HCT116 (cell line): ENCODE data around the gene PIK3CD. TPM values are rescaled to one million over a fixed set of nuclear protein-coding genes. Genes with fewer than 3 reads are reported as not detected.

Source experiments
- ATAC-seq: fragments of 200-7000 bp; cut with Tn5 transposase; 2 replicates; pipeline ENCODE4 v1.9.1; 2020; ENCODE audit warnings: mild to moderate bottlenecking, moderate library complexity
- BruUV-seq: library from RNA; stranded (reverse); fragments of 400-500 nt; replicated peaks from 2 replicates; lab custom pipeline; 2021; lab: Mats Ljungman, UMichigan
- CTCF ChIA-PET: fragments of 300-600 bp; sonication (Branson Sonifier 250); formaldehyde crosslinking; loops from one replicate; lab custom pipeline; 2021; ENCODE audit warnings: antibody characterized with exemption; lab: Charles Lee
- POLR2A ChIA-PET: fragments of 300-600, 350-600 bp; sonication (Branson Sonifier 250); formaldehyde crosslinking; loops from one replicate; lab custom pipeline; 2021; ENCODE audit warnings: antibody characterized with exemption; lab: Charles Lee
- RAD21 ChIA-PET, 2 experiments: fragments of 300-600 bp; sonication (Branson Sonifier 250); formaldehyde crosslinking; loops; one replicate each; lab custom pipeline; 2023; ENCODE audit warnings: low total read pairs in 2 of 2; ENCODE audit not compliant: uncharacterized antibody in 2 of 2, unreplicated experiment in 2 of 2, low non-redundant PET in 1 of 2; lab: Charles Lee
- DNase-seq: peaks from one replicate; pipeline ENCODE4 v3.0.0-alpha.2; 2010; ENCODE audit warnings: low read depth, low spot score
- H2AFZ ChIP-seq: fragments of 200-600 bp; shearing (Covaris generic), sonication (generic); 2 replicates; pipeline ENCODE4 v1.6.1; 2017; ENCODE audit warnings: low read depth, mixed run types, mixed read lengths, antibody characterized with exemption, low read length; ENCODE audit not compliant: poor library complexity, severe bottlenecking
- H3K27ac ChIP-seq: 2 replicates; pipeline ENCODE4 v1.5.1; 2012; ENCODE audit warnings: low read depth, low read length
- H3K27me3 ChIP-seq: fragments of 200-600 bp; sonication (generic); 2 replicates; pipeline ENCODE4 v1.6.1; 2016; ENCODE audit warnings: mixed run types, low read length, mixed read lengths; ENCODE audit not compliant: insufficient read depth
- H3K36me3 ChIP-seq, 2 experiments: fragments of 200-500 bp in 1 of 2; fragments of 200-600 bp in 1 of 2; sonication (Bioruptor generic) in 1 of 2; sonication (generic) in 1 of 2; 2 replicates each; pipeline versions ENCODE4 v1.5.1 to v1.6.1; 2014 to 2016; ENCODE audit warnings: low read length in 2 of 2, inconsistent platforms in 1 of 2, mixed read lengths in 1 of 2, mixed run types in 1 of 2; ENCODE audit not compliant: insufficient read depth in 2 of 2, control insufficient read depth in 1 of 2
- H3K4me1 ChIP-seq, 2 experiments: fragments of 200-600 bp in 1 of 2; sonication (generic) in 1 of 2; 2 replicates each; pipeline versions ENCODE4 v1.5.1 to v1.6.1; 2012 to 2017; ENCODE audit warnings: low read length in 2 of 2, inconsistent platforms in 1 of 2, mild to moderate bottlenecking in 1 of 2, mixed read lengths in 1 of 2, mixed run types in 1 of 2, moderate library complexity in 1 of 2; ENCODE audit not compliant: insufficient read depth in 2 of 2, control insufficient read depth in 1 of 2
- H3K4me2 ChIP-seq: fragments of 200-600 bp; sonication (generic); 2 replicates; pipeline ENCODE4 v1.6.1; 2017; ENCODE audit warnings: mixed run types, low read length, mixed read lengths
- H3K4me3 ChIP-seq, 2 experiments: fragments of 200-600 bp in 1 of 2; sonication (generic) in 1 of 2; replicated peaks in 1 of 2; 2 replicates each; pipeline ENCODE4 v1.5.1; 2011 to 2016; ENCODE audit warnings: low read length in 2 of 2, control low read depth in 1 of 2, low read depth in 1 of 2, mild to moderate bottlenecking in 1 of 2, mixed read lengths in 1 of 2, mixed run types in 1 of 2
- H3K79me2 ChIP-seq: fragments of 200-600 bp; sonication (generic); 2 replicates; pipeline ENCODE4 v1.6.1; 2017; ENCODE audit warnings: mild to moderate bottlenecking, mixed run types, low read length, moderate library complexity, mixed read lengths; ENCODE audit not compliant: insufficient read depth
- H3K9ac ChIP-seq: fragments of 200-600 bp; sonication (generic); 2 replicates; pipeline ENCODE4 v1.6.1; 2016; ENCODE audit warnings: low read length, mixed read lengths
- H3K9me2 ChIP-seq: fragments of 200-600 bp; sonication (generic), shearing (Covaris generic); 2 replicates; pipeline ENCODE4 v1.6.1; 2017; ENCODE audit warnings: mixed run types, mild to moderate bottlenecking, moderate library complexity; ENCODE audit not compliant: insufficient read depth
- H3K9me3 ChIP-seq, 2 experiments: fragments of 200-500 bp in 1 of 2; fragments of 200-600 bp in 1 of 2; sonication (Bioruptor generic) in 1 of 2; sonication (generic) in 1 of 2; 2 replicates each; pipeline ENCODE4 v1.6.1; 2014 to 2017; ENCODE audit warnings: low read length in 2 of 2, mixed read lengths in 2 of 2, inconsistent platforms in 1 of 2, low read depth in 1 of 2, mild to moderate bottlenecking in 1 of 2, mixed run types in 1 of 2, moderate library complexity in 1 of 2; ENCODE audit not compliant: control insufficient read depth in 1 of 2, insufficient read depth in 1 of 2
- H4K20me1 ChIP-seq: fragments of 200-600 bp; sonication (generic), shearing (Covaris generic); 2 replicates; pipeline ENCODE4 v1.6.1; 2017; ENCODE audit warnings: mixed run types, mild to moderate bottlenecking, moderate library complexity; ENCODE audit not compliant: insufficient read depth
- ATF3 ChIP-seq: IDR thresholded peaks from 2 replicates; pipeline ENCODE4 v1.6.1; 2012
- CEBPB ChIP-seq: IDR thresholded peaks from 2 replicates; pipeline ENCODE4 v1.6.1; 2012; ENCODE audit warnings: low read depth
- CTCF ChIP-seq, 3 experiments: fragments of 200-600 bp in 1 of 3; sonication (generic) in 1 of 3; IDR thresholded peaks in 2 of 3; conservative IDR thresholded peaks in 1 of 3; 2 replicates each; pipeline ENCODE4 v1.5.1; 2012 to 2017; ENCODE audit warnings: low read depth in 2 of 3, low read length in 2 of 3, antibody characterized with exemption in 1 of 3, borderline replicate concordance in 1 of 3, control low read depth in 1 of 3, mild to moderate bottlenecking in 1 of 3, mixed read lengths in 1 of 3, mixed run types in 1 of 3, moderate library complexity in 1 of 3; ENCODE audit not compliant: insufficient read depth in 1 of 3
- EGR1 ChIP-seq: IDR thresholded peaks from 2 replicates; pipeline ENCODE4 v1.6.1; 2012; ENCODE audit warnings: low read depth
- ELF1 ChIP-seq: IDR thresholded peaks from 2 replicates; pipeline ENCODE4 v1.6.1; 2012; ENCODE audit warnings: low read depth, borderline replicate concordance
- FOSL1 ChIP-seq: IDR thresholded peaks from 2 replicates; pipeline ENCODE4 v1.6.1; 2012; ENCODE audit warnings: low read depth
- MAX ChIP-seq: IDR thresholded peaks from 2 replicates; pipeline ENCODE4 v1.6.1; 2012
- POLR2A ChIP-seq: IDR thresholded peaks from 2 replicates; pipeline ENCODE4 v1.7.0; 2011; ENCODE audit warnings: borderline replicate concordance; ENCODE audit not compliant: insufficient read depth, insufficient read length; ENCODE audit errors: extremely low read depth
- POLR2AphosphoS5 ChIP-seq: IDR thresholded peaks from 2 replicates; pipeline ENCODE4 v1.6.1; 2011; ENCODE audit warnings: mild to moderate bottlenecking, low read depth, low read length, moderate library complexity
- RAD21 ChIP-seq: IDR thresholded peaks from 2 replicates; pipeline ENCODE4 v1.6.1; 2012; ENCODE audit warnings: low read depth, mild to moderate bottlenecking
- SIN3A ChIP-seq: IDR thresholded peaks from 2 replicates; pipeline ENCODE4 v1.6.1; 2012; ENCODE audit warnings: low read depth
- SP1 ChIP-seq: IDR thresholded peaks from 2 replicates; pipeline ENCODE4 v1.6.1; 2012; ENCODE audit warnings: low read depth
- SRF ChIP-seq: IDR thresholded peaks from 2 replicates; pipeline ENCODE4 v1.6.1; 2012; ENCODE audit warnings: low read depth
- YY1 ChIP-seq: IDR thresholded peaks from 2 replicates; pipeline ENCODE4 v1.6.1; 2011; ENCODE audit warnings: low read length, low read depth, moderate library complexity, mild to moderate bottlenecking; ENCODE audit not compliant: insufficient replicate concordance; ENCODE audit errors: extremely low read depth
- ZBTB33 ChIP-seq: IDR thresholded peaks from 2 replicates; pipeline ENCODE4 v1.6.1; 2011; ENCODE audit warnings: mild to moderate bottlenecking, low read length, moderate library complexity; ENCODE audit not compliant: insufficient replicate concordance; ENCODE audit errors: extremely low read depth
- ZFX ChIP-seq: fragments of 450-650 bp; IDR thresholded peaks from 2 replicates; pipeline ENCODE4 v1.6.1; 2017
- ZNF274 ChIP-seq: fragments of 200-500 bp; sonication (Bioruptor generic); IDR thresholded peaks from 2 replicates; pipeline ENCODE4 v1.6.1; 2014; ENCODE audit warnings: mild to moderate bottlenecking, low read depth, low read length, inconsistent platforms
- intact Hi-C: fragments of 100-400 bp; cut with micrococcal nuclease; formaldehyde crosslinking; loops from 2 replicates; pipeline ENCODE4 v1.10.0; 2022
- total RNA-seq: library from RNA; stranded (reverse); gene quantifications from one replicate; pipeline ENCODE4 v1.2.1, GENCODE V29; 2021; ENCODE audit not compliant: unreplicated experiment

The PIK3CD gene
- total RNA-seq, 1 experiment from 2014 or later, result 9.2 TPM

GRCh38 chr1:9631613-9632012, 19.9 kb upstream of the PIK3CD start:
- peaks cover 0 to 8% of the 10 kb centered on the region in 2 experiments; a peak in 2 of 4 replicates for H3K4me1 ChIP-seq
- H3K36me3 ChIP-seq, result no peaks in the 10 kb centered on the region
- no peak overlapping the region for H3K9ac ChIP-seq
- no peaks in the 10 kb centered on the region for H3K9me2 ChIP-seq
- BruUV-seq, result no TSS peak
- H3K4me2 ChIP-seq, result no peak overlapping the region
- TF ChIP-seq SRF, result no peak
- no peak for TF ChIP-seq CTCF (IDR thresholded peaks at IDR 0.05 in 2 of 3, conservative IDR thresholded peaks at IDR 0.05 in 1 of 3; ENCODE audit: borderline replicate concordance in 1 of 3, insufficient read depth in 1 of 3, low read depth in 2 of 3, low read length in 2 of 3)
- TF ChIP-seq ELF1, result no peak
- TF ChIP-seq ZFX, result no peak
- no peak for TF ChIP-seq POLR2A
- no peak for TF ChIP-seq EGR1
- TF ChIP-seq, all 23 proteins: peak for 0
- POLR2A ChIA-PET, result no interaction called here
- no peak for ATAC-seq
- H2AFZ ChIP-seq, result no peak overlapping the region
- intact Hi-C loops, result no loop called here
- no peaks in the 10 kb centered on the region for H3K27me3 ChIP-seq
- H3K79me2 ChIP-seq, result no peaks in the 10 kb centered on the region
- H3K27ac ChIP-seq, result no peak overlapping the region
- DNase-seq, result no peak
- H4K20me1 ChIP-seq, result no peaks in the 10 kb centered on the region
- CTCF ChIA-PET, result no interaction called here
- RAD21 ChIA-PET, result no interaction called here
- H3K9me3 ChIP-seq, result no peaks in the 10 kb centered on the region
- no peak overlapping the region for H3K4me3 ChIP-seq

GRCh38 chr1:9633493-9633892, 18.0 kb upstream of the PIK3CD start:
- RAD21 ChIA-PET, result no interaction called here
- TF ChIP-seq SIN3A, result no peak
- TF ChIP-seq POLR2AphosphoS5, result no peak
- no peak for TF ChIP-seq CEBPB
- TF ChIP-seq ZBTB33, result no peak
- no peak for TF ChIP-seq ATF3
- no peak for TF ChIP-seq ZNF274
- no peak for TF ChIP-seq RAD21
- no peak for TF ChIP-seq MAX
- TF ChIP-seq SP1, result no peak
- TF ChIP-seq FOSL1, result no peak
- no peak for TF ChIP-seq SRF
- no peak for TF ChIP-seq YY1

More at GRCh38 chr1:9633493-9633892, 18.0 kb upstream of the PIK3CD start:
- Histone ChIP-seq H3K36me3 (no peaks in the 10 kb centered on the region), H3K79me2 (no peaks in the 10 kb centered on the region), H2AFZ (no peak overlapping the region), H3K27me3 (no peaks in the 10 kb centered on the region), H4K20me1 (no peaks in the 10 kb centered on the region), H3K4me3 (no peak overlapping the region), H3K9me3 (no peaks in the 10 kb centered on the region), H3K4me1 (no peaks in the 10 kb centered on the region), H3K27ac (no peak overlapping the region), H3K9ac (no peak overlapping the region), H3K9me2 (no peaks in the 10 kb centered on the region), H3K4me2 (no peak overlapping the region)
- ATAC-seq, result no peak
- BruUV-seq, result no TSS peak
- CTCF ChIA-PET, result no interaction called here
- POLR2A ChIA-PET, result no interaction called here
- no peak for DNase-seq
- intact Hi-C loops, result no loop called here
